WTC11 (cell line): ENCODE data around the gene APLN. TPM values are rescaled to one million over a fixed set of nuclear protein-coding genes. Genes with fewer than 3 reads are reported as not detected.

Experiments
- ATAC-seq: fragments of 200-7000 bp; cut with Tn5 transposase; 2 replicates; pipeline ENCODE4 v1.10.0; 2021; ENCODE audit warnings: mild to moderate bottlenecking, moderate library complexity
- CTCF ChIA-PET: fragments of 300-600 bp; sonication (Branson Sonifier 250); formaldehyde crosslinking; loops from one replicate; lab custom pipeline; 2021; ENCODE audit warnings: antibody characterized with exemption; lab: Charles Lee
- POLR2A ChIA-PET: fragments of 350-600 bp; sonication (Branson Sonifier 250); formaldehyde crosslinking; loops from one replicate; lab custom pipeline; 2021; ENCODE audit warnings: antibody characterized with exemption; lab: Charles Lee
- DNase-seq: peaks from one replicate; pipeline ENCODE4 v3.0.0; 2021; ENCODE audit warnings: low spot score
- H3K27ac Mint-ChIP-seq: 2 replicates; pipeline ENCODE4 v1.8.0; 2021; ENCODE audit warnings: mixed read lengths
- H3K27me3 Mint-ChIP-seq: 2 replicates; pipeline ENCODE4 v1.8.0; 2021; ENCODE audit warnings: low read depth, mild to moderate bottlenecking, moderate library complexity, mixed read lengths
- H3K36me3 Mint-ChIP-seq: 2 replicates; pipeline ENCODE4 v1.8.0; 2021; ENCODE audit warnings: mixed read lengths
- H3K4me1 Mint-ChIP-seq: 2 replicates; pipeline ENCODE4 v1.8.0; 2022; ENCODE audit warnings: mixed read lengths
- H3K4me3 Mint-ChIP-seq: 2 replicates; pipeline ENCODE4 v1.8.0; 2021; ENCODE audit warnings: mild to moderate bottlenecking, moderate library complexity, mixed read lengths
- H3K9me3 Mint-ChIP-seq: 2 replicates; pipeline ENCODE4 v1.8.0; 2021; ENCODE audit warnings: mixed read lengths
- EMX1 ChIP-seq: fragments of 250-450 bp; sonication (Bioruptor Pico); IDR thresholded peaks from 2 replicates; pipeline ENCODE4 v1.8.0; 2021; ENCODE audit warnings: mild to moderate bottlenecking
- ETV6 ChIP-seq: sonication (generic); formaldehyde crosslinking; IDR thresholded peaks from 2 replicates; pipeline ENCODE4 v1.8.1; 2022; ENCODE audit warnings: mild to moderate bottlenecking, missing genetic modification reagents
- FOXJ3 ChIP-seq: sonication (generic); formaldehyde crosslinking; IDR thresholded peaks from 2 replicates; pipeline ENCODE4 v1.9.0; 2021; ENCODE audit warnings: missing genetic modification reagents, mild to moderate bottlenecking, borderline replicate concordance
- GABPB1 ChIP-seq: sonication (generic); formaldehyde crosslinking; IDR thresholded peaks from 2 replicates; pipeline ENCODE4 v1.8.1; 2023; ENCODE audit warnings: mild to moderate bottlenecking, missing genetic modification reagents
- GTF2I ChIP-seq: fragments of 250-450 bp; sonication (Bioruptor Pico); conservative IDR thresholded peaks from 2 replicates; pipeline ENCODE4 v1.4.0; 2021; ENCODE audit warnings: mild to moderate bottlenecking
- KAT7 ChIP-seq: sonication (generic); formaldehyde crosslinking; IDR thresholded peaks from 2 replicates; pipeline ENCODE4 v1.8.1; 2023; ENCODE audit warnings: missing genetic modification reagents, mild to moderate bottlenecking, borderline replicate concordance
- NFATC4 ChIP-seq: fragments of 250-450 bp; sonication (Bioruptor Pico); IDR thresholded peaks from 2 replicates; pipeline ENCODE4 v1.9.0; 2021; ENCODE audit warnings: mild to moderate bottlenecking
- NR3C1 ChIP-seq: sonication (generic); formaldehyde crosslinking; conservative IDR thresholded peaks from 2 replicates; pipeline ENCODE4 v1.8.1; 2023; ENCODE audit warnings: low read depth, mild to moderate bottlenecking, missing genetic modification reagents
- OVOL2 ChIP-seq: fragments of 250-450 bp; sonication (Bioruptor Pico); IDR thresholded peaks from 2 replicates; pipeline ENCODE4 v1.9.0; 2021; ENCODE audit warnings: mild to moderate bottlenecking, borderline replicate concordance
- PRRX2 ChIP-seq: fragments of 250-450 bp; sonication (Bioruptor Pico); IDR thresholded peaks from 2 replicates; pipeline ENCODE4 v1.8.0; 2021; ENCODE audit warnings: mild to moderate bottlenecking
- TCF7 ChIP-seq: sonication (generic); formaldehyde crosslinking; IDR thresholded peaks from 2 replicates; pipeline ENCODE4 v1.8.0; 2022; ENCODE audit warnings: mild to moderate bottlenecking, low read depth, missing genetic modification reagents, moderate library complexity
- TP53 ChIP-seq: sonication (generic); formaldehyde crosslinking; IDR thresholded peaks from 2 replicates; pipeline ENCODE4 v1.8.1; 2023; ENCODE audit warnings: mild to moderate bottlenecking, missing genetic modification reagents
- ZNF396 ChIP-seq: fragments of 250-450 bp; sonication (Bioruptor Pico); IDR thresholded peaks from 2 replicates; pipeline ENCODE4 v1.8.0; 2021; ENCODE audit warnings: mild to moderate bottlenecking, moderate library complexity, borderline replicate concordance
- total RNA-seq: library from RNA; stranded (reverse); gene quantifications from 3 replicates; pipeline ENCODE4 v1.2.3, GENCODE V29; 2021
- TF ChIP-seq, protein P1 (sequence below): sonication (generic); formaldehyde crosslinking; IDR thresholded peaks from 2 replicates; pipeline ENCODE4 v1.8.1; 2022; ENCODE audit warnings: low read depth, mild to moderate bottlenecking, moderate library complexity, missing genetic modification reagents, borderline replicate concordance
- TF ChIP-seq, protein P2 (sequence below): sonication (generic); formaldehyde crosslinking; IDR thresholded peaks from 2 replicates; pipeline ENCODE4 v1.8.1; 2023; ENCODE audit warnings: mild to moderate bottlenecking, missing genetic modification reagents
- TF ChIP-seq, protein P3 (sequence below): sonication (generic); formaldehyde crosslinking; IDR thresholded peaks from 2 replicates; pipeline ENCODE4 v1.8.1; 2022; ENCODE audit warnings: missing genetic modification reagents, borderline replicate concordance
- TF ChIP-seq, protein P4 (sequence below): sonication (generic); formaldehyde crosslinking; IDR thresholded peaks from 2 replicates; pipeline ENCODE4 v1.8.1; 2023; ENCODE audit warnings: mild to moderate bottlenecking, missing genetic modification reagents, borderline replicate concordance
- TF ChIP-seq, protein P5 (sequence below): fragments of 250-450 bp; sonication (Bioruptor Pico); IDR thresholded peaks from 2 replicates; pipeline ENCODE4 v1.9.0; 2021; ENCODE audit warnings: moderate library complexity, mild to moderate bottlenecking, inconsistent platforms, borderline replicate concordance
- TF ChIP-seq, protein P6 (sequence below): sonication (generic); formaldehyde crosslinking; IDR thresholded peaks from 2 replicates; pipeline ENCODE4 v1.8.1; 2023; ENCODE audit warnings: mild to moderate bottlenecking, missing genetic modification reagents
- TF ChIP-seq, protein P7 (sequence below): fragments of 250-450 bp; sonication (Bioruptor Pico); conservative IDR thresholded peaks from 2 replicates; pipeline ENCODE4 v1.9.0; 2021; ENCODE audit warnings: mild to moderate bottlenecking
- TF ChIP-seq, protein P8 (sequence below): sonication (generic); formaldehyde crosslinking; IDR thresholded peaks from 2 replicates; pipeline ENCODE4 v1.8.0; 2022; ENCODE audit warnings: mild to moderate bottlenecking, missing genetic modification reagents
- TF ChIP-seq, protein P9 (sequence below): sonication (generic); formaldehyde crosslinking; IDR thresholded peaks from 2 replicates; pipeline ENCODE4 v1.8.1; 2022; ENCODE audit warnings: mild to moderate bottlenecking, moderate library complexity, missing genetic modification reagents

Gene APLN
- total RNA-seq, 1 experiment from 2014 or later, result 4.2 TPM

DNA sequence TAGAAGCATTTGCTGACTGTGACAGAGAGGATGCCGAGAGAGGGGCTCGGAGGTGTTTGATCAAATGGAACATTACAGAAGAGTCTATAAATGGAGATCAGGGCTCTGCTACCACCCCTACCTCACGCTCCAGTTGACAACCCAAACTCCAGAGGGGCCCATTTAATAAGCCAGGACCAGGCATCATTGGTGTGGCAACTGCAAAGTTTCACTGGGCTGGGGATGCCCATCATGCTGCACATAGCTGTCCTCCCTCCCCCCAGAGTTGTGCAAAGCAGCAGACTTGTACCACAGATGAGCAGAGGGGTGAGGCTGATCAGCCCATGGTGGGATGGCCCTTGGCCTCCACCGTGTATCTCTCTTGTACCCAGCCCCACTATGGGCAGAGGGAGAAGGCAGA is 45.8 kb upstream of the APLN start (continued):
- no peak for TF ChIP-seq TCF7
- TF ChIP-seq FOXJ3 (CRISPR knock-in tag), result no peak
- TF ChIP-seq, protein P1, sequence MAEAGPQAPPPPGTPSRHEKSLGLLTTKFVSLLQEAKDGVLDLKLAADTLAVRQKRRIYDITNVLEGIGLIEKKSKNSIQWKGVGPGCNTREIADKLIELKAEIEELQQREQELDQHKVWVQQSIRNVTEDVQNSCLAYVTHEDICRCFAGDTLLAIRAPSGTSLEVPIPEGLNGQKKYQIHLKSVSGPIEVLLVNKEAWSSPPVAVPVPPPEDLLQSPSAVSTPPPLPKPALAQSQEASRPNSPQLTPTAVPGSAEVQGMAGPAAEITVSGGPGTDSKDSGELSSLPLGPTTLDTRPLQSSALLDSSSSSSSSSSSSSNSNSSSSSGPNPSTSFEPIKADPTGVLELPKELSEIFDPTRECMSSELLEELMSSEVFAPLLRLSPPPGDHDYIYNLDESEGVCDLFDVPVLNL (CRISPR knock-in tag), result no peak
- TF ChIP-seq ZNF396 (CRISPR knock-in tag), result no peak

DNA sequence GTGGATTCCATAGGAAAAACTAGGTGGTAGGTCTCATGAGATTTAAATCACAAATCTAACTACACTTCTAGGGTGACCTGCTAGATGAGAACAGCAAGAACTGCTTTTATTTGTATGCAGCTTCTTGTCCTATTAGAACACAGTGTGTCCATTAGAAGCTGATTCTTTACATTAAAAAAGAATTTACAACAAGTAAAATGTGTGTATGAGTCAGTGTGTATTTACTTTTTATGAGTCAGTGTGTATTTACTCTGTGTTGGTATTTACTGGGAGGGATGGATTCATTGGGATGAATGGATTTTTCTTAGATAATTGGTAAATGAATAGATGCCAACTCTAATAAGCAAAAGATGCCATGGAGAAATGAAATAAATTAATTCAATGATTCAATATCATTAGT is 43.4 kb upstream of the APLN start:
- ATAC-seq, result no peak
- ChIA-PET POLR2A (no interaction called here), CTCF (no interaction called here)
- H3K4me1 Mint-ChIP-seq, result peaks cover 43% of the 10 kb centered on the region
- H3K27ac Mint-ChIP-seq, result no peak overlapping the region
- no peak for DNase-seq
- peaks cover 4% of the 10 kb centered on the region; the same call in 1 of the 2 replicates for H3K9me3 Mint-ChIP-seq
- peaks cover 4% of the 10 kb centered on the region for H3K27me3 Mint-ChIP-seq
- H3K36me3 Mint-ChIP-seq, result no peaks in the 10 kb centered on the region; the same call in 1 of the 2 replicates
- H3K4me3 Mint-ChIP-seq, result no peak overlapping the region
- TF ChIP-seq PRRX2 (CRISPR knock-in tag) (no peak), GTF2I (no peak), NFATC4 (CRISPR knock-in tag) (no peak), KAT7 (CRISPR knock-in tag) (no peak), TP53 (CRISPR knock-in tag) (no peak), ETV6 (CRISPR knock-in tag) (no peak), GABPB1 (CRISPR knock-in tag) (no peak), OVOL2 (no peak), EMX1 (CRISPR knock-in tag) (no peak), NR3C1 (CRISPR knock-in tag) (no peak)
- TF ChIP-seq, protein P2, sequence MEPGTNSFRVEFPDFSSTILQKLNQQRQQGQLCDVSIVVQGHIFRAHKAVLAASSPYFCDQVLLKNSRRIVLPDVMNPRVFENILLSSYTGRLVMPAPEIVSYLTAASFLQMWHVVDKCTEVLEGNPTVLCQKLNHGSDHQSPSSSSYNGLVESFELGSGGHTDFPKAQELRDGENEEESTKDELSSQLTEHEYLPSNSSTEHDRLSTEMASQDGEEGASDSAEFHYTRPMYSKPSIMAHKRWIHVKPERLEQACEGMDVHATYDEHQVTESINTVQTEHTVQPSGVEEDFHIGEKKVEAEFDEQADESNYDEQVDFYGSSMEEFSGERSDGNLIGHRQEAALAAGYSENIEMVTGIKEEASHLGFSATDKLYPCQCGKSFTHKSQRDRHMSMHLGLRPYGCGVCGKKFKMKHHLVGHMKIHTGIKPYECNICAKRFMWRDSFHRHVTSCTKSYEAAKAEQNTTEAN (CRISPR knock-in tag), result no peak
- TF ChIP-seq, protein P3, sequence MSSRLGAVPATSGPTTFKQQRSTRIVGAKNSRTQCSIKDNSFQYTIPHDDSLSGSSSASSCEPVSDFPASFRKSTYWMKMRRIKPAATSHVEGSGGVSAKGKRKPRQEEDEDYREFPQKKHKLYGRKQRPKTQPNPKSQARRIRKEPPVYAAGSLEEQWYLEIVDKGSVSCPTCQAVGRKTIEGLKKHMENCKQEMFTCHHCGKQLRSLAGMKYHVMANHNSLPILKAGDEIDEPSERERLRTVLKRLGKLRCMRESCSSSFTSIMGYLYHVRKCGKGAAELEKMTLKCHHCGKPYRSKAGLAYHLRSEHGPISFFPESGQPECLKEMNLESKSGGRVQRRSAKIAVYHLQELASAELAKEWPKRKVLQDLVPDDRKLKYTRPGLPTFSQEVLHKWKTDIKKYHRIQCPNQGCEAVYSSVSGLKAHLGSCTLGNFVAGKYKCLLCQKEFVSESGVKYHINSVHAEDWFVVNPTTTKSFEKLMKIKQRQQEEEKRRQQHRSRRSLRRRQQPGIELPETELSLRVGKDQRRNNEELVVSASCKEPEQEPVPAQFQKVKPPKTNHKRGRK (CRISPR knock-in tag), result no peak
- TF ChIP-seq, protein P4, sequence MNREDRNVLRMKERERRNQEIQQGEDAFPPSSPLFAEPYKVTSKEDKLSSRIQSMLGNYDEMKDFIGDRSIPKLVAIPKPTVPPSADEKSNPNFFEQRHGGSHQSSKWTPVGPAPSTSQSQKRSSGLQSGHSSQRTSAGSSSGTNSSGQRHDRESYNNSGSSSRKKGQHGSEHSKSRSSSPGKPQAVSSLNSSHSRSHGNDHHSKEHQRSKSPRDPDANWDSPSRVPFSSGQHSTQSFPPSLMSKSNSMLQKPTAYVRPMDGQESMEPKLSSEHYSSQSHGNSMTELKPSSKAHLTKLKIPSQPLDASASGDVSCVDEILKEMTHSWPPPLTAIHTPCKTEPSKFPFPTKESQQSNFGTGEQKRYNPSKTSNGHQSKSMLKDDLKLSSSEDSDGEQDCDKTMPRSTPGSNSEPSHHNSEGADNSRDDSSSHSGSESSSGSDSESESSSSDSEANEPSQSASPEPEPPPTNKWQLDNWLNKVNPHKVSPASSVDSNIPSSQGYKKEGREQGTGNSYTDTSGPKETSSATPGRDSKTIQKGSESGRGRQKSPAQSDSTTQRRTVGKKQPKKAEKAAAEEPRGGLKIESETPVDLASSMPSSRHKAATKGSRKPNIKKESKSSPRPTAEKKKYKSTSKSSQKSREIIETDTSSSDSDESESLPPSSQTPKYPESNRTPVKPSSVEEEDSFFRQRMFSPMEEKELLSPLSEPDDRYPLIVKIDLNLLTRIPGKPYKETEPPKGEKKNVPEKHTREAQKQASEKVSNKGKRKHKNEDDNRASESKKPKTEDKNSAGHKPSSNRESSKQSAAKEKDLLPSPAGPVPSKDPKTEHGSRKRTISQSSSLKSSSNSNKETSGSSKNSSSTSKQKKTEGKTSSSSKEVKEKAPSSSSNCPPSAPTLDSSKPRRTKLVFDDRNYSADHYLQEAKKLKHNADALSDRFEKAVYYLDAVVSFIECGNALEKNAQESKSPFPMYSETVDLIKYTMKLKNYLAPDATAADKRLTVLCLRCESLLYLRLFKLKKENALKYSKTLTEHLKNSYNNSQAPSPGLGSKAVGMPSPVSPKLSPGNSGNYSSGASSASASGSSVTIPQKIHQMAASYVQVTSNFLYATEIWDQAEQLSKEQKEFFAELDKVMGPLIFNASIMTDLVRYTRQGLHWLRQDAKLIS (CRISPR knock-in tag), result no peak
- TF ChIP-seq, protein P5, sequence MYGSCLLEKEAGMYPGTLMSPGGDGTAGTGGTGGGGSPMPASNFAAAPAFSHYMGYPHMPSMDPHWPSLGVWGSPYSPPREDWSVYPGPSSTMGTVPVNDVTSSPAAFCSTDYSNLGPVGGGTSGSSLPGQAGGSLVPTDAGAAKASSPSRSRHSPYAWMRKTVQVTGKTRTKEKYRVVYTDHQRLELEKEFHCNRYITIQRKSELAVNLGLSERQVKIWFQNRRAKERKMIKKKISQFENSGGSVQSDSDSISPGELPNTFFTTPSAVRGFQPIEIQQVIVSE (CRISPR knock-in tag), result no peak
- TF ChIP-seq, protein P6, sequence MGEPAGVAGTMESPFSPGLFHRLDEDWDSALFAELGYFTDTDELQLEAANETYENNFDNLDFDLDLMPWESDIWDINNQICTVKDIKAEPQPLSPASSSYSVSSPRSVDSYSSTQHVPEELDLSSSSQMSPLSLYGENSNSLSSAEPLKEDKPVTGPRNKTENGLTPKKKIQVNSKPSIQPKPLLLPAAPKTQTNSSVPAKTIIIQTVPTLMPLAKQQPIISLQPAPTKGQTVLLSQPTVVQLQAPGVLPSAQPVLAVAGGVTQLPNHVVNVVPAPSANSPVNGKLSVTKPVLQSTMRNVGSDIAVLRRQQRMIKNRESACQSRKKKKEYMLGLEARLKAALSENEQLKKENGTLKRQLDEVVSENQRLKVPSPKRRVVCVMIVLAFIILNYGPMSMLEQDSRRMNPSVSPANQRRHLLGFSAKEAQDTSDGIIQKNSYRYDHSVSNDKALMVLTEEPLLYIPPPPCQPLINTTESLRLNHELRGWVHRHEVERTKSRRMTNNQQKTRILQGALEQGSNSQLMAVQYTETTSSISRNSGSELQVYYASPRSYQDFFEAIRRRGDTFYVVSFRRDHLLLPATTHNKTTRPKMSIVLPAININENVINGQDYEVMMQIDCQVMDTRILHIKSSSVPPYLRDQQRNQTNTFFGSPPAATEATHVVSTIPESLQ (CRISPR knock-in tag), result no peak
- TF ChIP-seq, protein P7, sequence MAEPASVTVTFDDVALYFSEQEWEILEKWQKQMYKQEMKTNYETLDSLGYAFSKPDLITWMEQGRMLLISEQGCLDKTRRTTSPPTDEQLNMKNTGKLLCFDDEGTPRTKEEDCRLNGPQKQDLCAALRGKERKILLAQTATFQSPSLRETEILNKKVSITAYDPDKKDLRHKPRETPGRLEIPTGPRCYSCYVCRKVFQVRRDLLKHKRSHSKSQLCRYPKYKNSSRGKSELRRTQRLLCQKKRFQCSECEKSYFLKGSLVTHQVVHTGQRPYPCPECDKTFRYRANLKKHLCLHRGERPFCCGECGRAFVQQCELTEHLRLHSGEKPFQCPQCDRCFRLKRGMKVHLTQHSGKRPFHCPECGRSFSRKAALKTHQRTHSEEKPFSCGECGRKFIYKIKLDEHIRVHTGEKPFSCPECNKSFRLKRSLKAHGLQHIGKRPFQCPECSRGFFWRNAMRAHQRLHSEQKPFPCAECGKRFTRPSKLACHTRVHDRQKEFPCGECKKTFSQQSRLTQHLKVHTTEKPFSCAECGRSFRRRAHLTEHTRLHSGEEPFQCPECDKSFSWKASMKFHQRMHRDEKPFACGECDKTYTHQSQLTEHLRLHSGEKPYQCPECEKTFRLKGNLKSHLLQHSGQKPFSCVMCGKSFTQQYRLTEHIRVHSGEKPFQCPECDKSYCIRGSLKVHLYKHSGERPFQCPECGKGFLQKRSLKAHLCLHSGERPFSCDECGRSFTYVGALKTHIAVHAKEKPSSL (CRISPR knock-in tag), result no peak
- TF ChIP-seq, protein P8, sequence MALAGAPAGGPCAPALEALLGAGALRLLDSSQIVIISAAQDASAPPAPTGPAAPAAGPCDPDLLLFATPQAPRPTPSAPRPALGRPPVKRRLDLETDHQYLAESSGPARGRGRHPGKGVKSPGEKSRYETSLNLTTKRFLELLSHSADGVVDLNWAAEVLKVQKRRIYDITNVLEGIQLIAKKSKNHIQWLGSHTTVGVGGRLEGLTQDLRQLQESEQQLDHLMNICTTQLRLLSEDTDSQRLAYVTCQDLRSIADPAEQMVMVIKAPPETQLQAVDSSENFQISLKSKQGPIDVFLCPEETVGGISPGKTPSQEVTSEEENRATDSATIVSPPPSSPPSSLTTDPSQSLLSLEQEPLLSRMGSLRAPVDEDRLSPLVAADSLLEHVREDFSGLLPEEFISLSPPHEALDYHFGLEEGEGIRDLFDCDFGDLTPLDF, result no peak
- TF ChIP-seq, protein P9, sequence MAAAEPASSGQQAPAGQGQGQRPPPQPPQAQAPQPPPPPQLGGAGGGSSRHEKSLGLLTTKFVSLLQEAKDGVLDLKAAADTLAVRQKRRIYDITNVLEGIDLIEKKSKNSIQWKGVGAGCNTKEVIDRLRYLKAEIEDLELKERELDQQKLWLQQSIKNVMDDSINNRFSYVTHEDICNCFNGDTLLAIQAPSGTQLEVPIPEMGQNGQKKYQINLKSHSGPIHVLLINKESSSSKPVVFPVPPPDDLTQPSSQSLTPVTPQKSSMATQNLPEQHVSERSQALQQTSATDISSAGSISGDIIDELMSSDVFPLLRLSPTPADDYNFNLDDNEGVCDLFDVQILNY, result no peak
